H9 (cell line): Measurements from ENCODE around the gene SPRYD3. TPM values are rescaled to one million over a fixed set of nuclear protein-coding genes. Genes with fewer than 3 reads are reported as not detected.

ENCODE experiments used
- DNase-seq: peaks from one replicate; pipeline ENCODE4 v3.0.0-alpha.2; 2017
- H2AFZ ChIP-seq: one replicate; pipeline ENCODE4 v1.6.1; 2013; ENCODE audit warnings: mild to moderate bottlenecking, low read length, control low read depth, moderate library complexity
- H2AK5ac ChIP-seq: 2 replicates; pipeline ENCODE4 v1.6.1; 2013; ENCODE audit warnings: low read length, control low read depth, mixed read lengths; ENCODE audit not compliant: insufficient read length
- H2BK120ac ChIP-seq: one replicate; pipeline ENCODE4 v1.6.1; 2013; ENCODE audit warnings: low read depth, mild to moderate bottlenecking, low read length, control low read depth, inconsistent platforms; ENCODE audit not compliant: poor library complexity, severe bottlenecking
- H2BK12ac ChIP-seq: 2 replicates; pipeline ENCODE4 v1.6.1; 2013; ENCODE audit warnings: low read length, control low read depth, mixed read lengths, low read depth; ENCODE audit not compliant: insufficient read length
- H2BK15ac ChIP-seq: 2 replicates; pipeline ENCODE4 v1.6.1; 2013; ENCODE audit warnings: low read depth, low read length, control low read depth
- H2BK20ac ChIP-seq: one replicate; pipeline ENCODE4 v1.6.1; 2013; ENCODE audit warnings: low read depth, mild to moderate bottlenecking, low read length, control low read depth, inconsistent platforms; ENCODE audit not compliant: poor library complexity, severe bottlenecking
- H2BK5ac ChIP-seq: 2 replicates; pipeline ENCODE4 v1.6.1; 2013; ENCODE audit warnings: low read length, control low read depth, mixed read lengths; ENCODE audit not compliant: insufficient read length
- H3K14ac ChIP-seq: 2 replicates; pipeline ENCODE4 v1.6.1; 2013; ENCODE audit warnings: low read length, control low read depth; ENCODE audit not compliant: insufficient read depth
- H3K18ac ChIP-seq: 2 replicates; pipeline ENCODE4 v1.6.1; 2013; ENCODE audit warnings: low read depth, mild to moderate bottlenecking, mixed read lengths, low read length, control low read depth; ENCODE audit not compliant: insufficient read length
- H3K23ac ChIP-seq: 2 replicates; pipeline ENCODE4 v1.6.1; 2013; ENCODE audit warnings: low read length, control low read depth, mixed read lengths, low read depth; ENCODE audit not compliant: insufficient read length
- H3K23me2 ChIP-seq: 2 replicates; pipeline ENCODE4 v1.6.1; 2013; ENCODE audit warnings: low read depth, mild to moderate bottlenecking, mixed read lengths, low read length, control low read depth; ENCODE audit not compliant: insufficient read length, poor library complexity, severe bottlenecking
- H3K27ac ChIP-seq: 2 replicates; pipeline ENCODE4 v1.5.1; 2013; ENCODE audit warnings: low read length, control low read depth, mixed read lengths, low read depth; ENCODE audit not compliant: insufficient read length
- H3K27me3 ChIP-seq: 2 replicates; pipeline ENCODE4 v1.6.1; 2013; ENCODE audit warnings: low read length, control low read depth, inconsistent platforms; ENCODE audit not compliant: insufficient read depth
- H3K4ac ChIP-seq: 2 replicates; pipeline ENCODE4 v1.6.1; 2013; ENCODE audit warnings: low read depth, mild to moderate bottlenecking, control low read depth, inconsistent platforms, low read length, moderate library complexity
- H3K4me1 ChIP-seq: 2 replicates; pipeline ENCODE4 v1.6.1; 2013; ENCODE audit warnings: low read length, control low read depth, inconsistent platforms; ENCODE audit not compliant: insufficient read depth
- H3K4me2 ChIP-seq: 2 replicates; pipeline ENCODE4 v1.6.1; 2013; ENCODE audit warnings: low read length, control low read depth, mixed read lengths; ENCODE audit not compliant: insufficient read length, insufficient read depth
- H3K56ac ChIP-seq: 2 replicates; pipeline ENCODE4 v1.6.1; 2013; ENCODE audit warnings: low read depth, mild to moderate bottlenecking, mixed read lengths, low read length, control low read depth; ENCODE audit not compliant: insufficient read length
- H3K79me1 ChIP-seq: 2 replicates; pipeline ENCODE4 v1.6.1; 2013; ENCODE audit warnings: low read depth, mild to moderate bottlenecking, moderate library complexity, low read length, control low read depth, inconsistent platforms; ENCODE audit not compliant: insufficient read depth, poor library complexity, severe bottlenecking
- H3K79me2 ChIP-seq: 2 replicates; pipeline ENCODE4 v1.6.1; 2013; ENCODE audit warnings: low read length, control low read depth, inconsistent platforms; ENCODE audit not compliant: insufficient read depth
- H3K9ac ChIP-seq: 2 replicates; pipeline ENCODE4 v1.6.1; 2013; ENCODE audit warnings: low read length, control low read depth, mixed read lengths; ENCODE audit not compliant: insufficient read length; ENCODE audit errors: extremely low read depth
- H3K9me3 ChIP-seq: one replicate; pipeline ENCODE4 v1.6.1; 2013; ENCODE audit warnings: low read depth, low read length, inconsistent platforms; ENCODE audit not compliant: control insufficient read depth
- H3T11ph ChIP-seq: one replicate; pipeline ENCODE4 v1.6.1; 2013; ENCODE audit warnings: mild to moderate bottlenecking, low read length, control low read depth, inconsistent platforms
- H4K20me1 ChIP-seq: one replicate; pipeline ENCODE4 v1.6.1; 2013; ENCODE audit not compliant: control insufficient read depth, insufficient read length, insufficient read depth
- H4K5ac ChIP-seq: 2 replicates; pipeline ENCODE4 v1.6.1; 2013; ENCODE audit warnings: low read depth, mild to moderate bottlenecking, mixed read lengths, low read length, control low read depth; ENCODE audit not compliant: insufficient read length
- H4K8ac ChIP-seq: replicated peaks from 2 replicates; pipeline ENCODE4 v1.6.1; 2013; ENCODE audit warnings: low read length, control low read depth, mixed read lengths, low read depth; ENCODE audit not compliant: insufficient read length
- H4K91ac ChIP-seq: 2 replicates; pipeline ENCODE4 v1.6.1; 2013; ENCODE audit warnings: low read depth, mild to moderate bottlenecking, moderate library complexity, mixed read lengths, low read length, control low read depth; ENCODE audit not compliant: insufficient read length
- H3K27ac Mint-ChIP-seq, 3 experiments: 2 replicates in 2 of 3; 3 replicates in 1 of 3; pipeline ENCODE4 v1.8.0; 2020 to 2021; ENCODE audit warnings: mixed read lengths in 3 of 3, mild to moderate bottlenecking in 1 of 3, moderate library complexity in 1 of 3
- H3K27me3 Mint-ChIP-seq: 2 replicates; pipeline ENCODE4 v1.8.0; 2021; ENCODE audit warnings: low read depth, mild to moderate bottlenecking, moderate library complexity, mixed read lengths
- H3K36me3 Mint-ChIP-seq, 3 experiments: 2 replicates in 2 of 3; 3 replicates in 1 of 3; pipeline ENCODE4 v1.8.0; 2020 to 2021; ENCODE audit warnings: low read depth in 3 of 3, mixed read lengths in 3 of 3; ENCODE audit not compliant: insufficient read depth in 1 of 3
- H3K4me1 Mint-ChIP-seq, 2 experiments: 2 replicates each; pipeline ENCODE4 v1.8.0; 2020; ENCODE audit warnings: mixed read lengths in 2 of 2
- H3K4me3 Mint-ChIP-seq, 2 experiments: 2 replicates in 1 of 2; 3 replicates in 1 of 2; pipeline ENCODE4 v1.8.0; 2020 to 2021; ENCODE audit warnings: mild to moderate bottlenecking in 2 of 2, mixed read lengths in 2 of 2, moderate library complexity in 1 of 2
- H3K9me3 Mint-ChIP-seq, 2 experiments: 2 replicates in 1 of 2; 3 replicates in 1 of 2; pipeline ENCODE4 v1.8.0; 2020; ENCODE audit warnings: mild to moderate bottlenecking in 2 of 2, mixed read lengths in 2 of 2, moderate library complexity in 1 of 2
- CTCF ChIP-seq: fragments of 200-600 bp; sonication (generic); conservative IDR thresholded peaks from 3 replicates; pipeline ENCODE4 v1.8.0; 2021; ENCODE audit warnings: antibody characterized with exemption, mild to moderate bottlenecking
- WGBS: extraction: QIAGEN DNeasy Blood & Tissue Kit; methylation state at CpG from one replicate; pipeline ENCODE4 v1.1.7; 2013; ENCODE audit warnings: missing lambda C conversion rate, low lambda C conversion rate, mixed read lengths; ENCODE audit not compliant: insufficient read length; ENCODE audit errors: extremely low coverage; 5-methylcytosine and 5-hydroxymethylcytosine counted together
- total RNA-seq: library from RNA; stranded (reverse); gene quantifications from 2 replicates; pipeline ENCODE4 v1.2.1, GENCODE V29; 2021

The SPRYD3 gene
- total RNA-seq, 1 experiment from 2014 or later, result 6.5 TPM

- Mint-ChIP-seq H3K36me3 (peaks cover 68 to 93% (median 78%) of the 10 kb centered on the region in 3 experiments), H3K9me3 (no peaks in the 10 kb centered on the region), H3K4me1 (peaks cover 8 to 15% of the 10 kb centered on the region in 2 experiments), H3K27ac (peak overlapping the region in 1 of 3 experiments; percentile 52; a peak in 2 of 7 replicates), H3K4me3 (no peak overlapping the region), H3K27me3 (no peaks in the 10 kb centered on the region)
- Histone ChIP-seq H4K20me1 (no peaks in the 10 kb centered on the region), H3K79me2 (no peaks in the 10 kb centered on the region), H2BK120ac (no peak overlapping the region), H2AFZ (no peak overlapping the region), H3K4ac (no peak overlapping the region), H2BK12ac (no peak overlapping the region), H3K4me2 (no peak overlapping the region), H4K5ac (no peak overlapping the region), H3K56ac (no peak overlapping the region), H3K23me2 (no peaks in the 10 kb centered on the region), H2AK5ac (no peak overlapping the region), H3K4me1 (no peaks in the 10 kb centered on the region), H3T11ph (no peak overlapping the region), H3K14ac (no peak overlapping the region), H2BK20ac (no peak overlapping the region), H2BK5ac (no peak overlapping the region), H3K18ac (no peak overlapping the region), H3K27me3 (no peaks in the 10 kb centered on the region), H3K27ac (no peak overlapping the region), H4K8ac (no peak overlapping the region), H3K9ac (no peak overlapping the region), H4K91ac (no peak overlapping the region), H3K9me3 (no peaks in the 10 kb centered on the region), H3K79me1 (no peaks in the 10 kb centered on the region), H3K23ac (no peak overlapping the region), H2BK15ac (no peak overlapping the region)
- no peak for TF ChIP-seq CTCF
- no peak for DNase-seq
- no CpG with 5 or more reads among the region's 3 CpGs for WGBS
Measured at GRCh38 chr12:53036802-53037201, 42.4 kb downstream of the SPRYD3 start.
